Measurements from ENCODE around the gene L3MBTL3. TPM values are rescaled to one million over a fixed set of nuclear protein-coding genes. Genes with fewer than 3 reads are reported as not detected.

L3MBTL3 gene
- total and polyA plus RNA-seq, 2 experiments from 2014 or later, result 8.7 to 11.2 TPM

GRCh38 chr6:130136798-130137197 lies 118.4 kb downstream of the L3MBTL3 start:
- peaks cover 14% of the 10 kb centered on the region for H3K4me1 Mint-ChIP-seq
- Histone ChIP-seq H3K27me3 (ENCODE audit: insufficient read depth) (no peaks in the 10 kb centered on the region), H3F3A (replicated peaks; ENCODE audit: low read depth) (no peaks in the 10 kb centered on the region), H2AFZ (no peak overlapping the region), H3K36me3 (ENCODE audit: insufficient read depth) (no peaks in the 10 kb centered on the region), H3K4me1 (ENCODE audit: insufficient read depth) (peaks cover 3% of the 10 kb centered on the region; the same call in 1 of the 2 replicates), H3K79me2 (replicated peaks; ENCODE audit: insufficient read depth) (no peaks in the 10 kb centered on the region), H3K27ac (ENCODE audit: low read depth) (no peak overlapping the region), H4K20me1 (replicated peaks; ENCODE audit: insufficient read depth) (no peaks in the 10 kb centered on the region), H3K4me2 (no peak overlapping the region), H3K4me3 (no peak overlapping the region), H3K9me2 (ENCODE audit: insufficient read depth) (no peaks in the 10 kb centered on the region)
- no peak for DNase-seq (ENCODE audit: low spot score)
- H3K27me3 Mint-ChIP-seq (ENCODE audit: insufficient read depth, low read depth, poor library complexity), result no peaks in the 10 kb centered on the region
- peaks cover 2% of the 10 kb centered on the region; the same call in 1 of the 3 replicates for H3K36me3 Mint-ChIP-seq (ENCODE audit: low read depth)
- no peak overlapping the region for H3K4me3 Mint-ChIP-seq
- H3K27ac Mint-ChIP-seq, result no peak overlapping the region
- TF ChIP-seq ZNF331 (CRISPR knock-in tag; IDR thresholded peaks at IDR 0.05; ENCODE audit: low read depth), result no peak
- TF ChIP-seq POLR2AphosphoS5 (IDR thresholded peaks at IDR 0.05; ENCODE audit: low read depth), result no peak
- TF ChIP-seq NANOG (IDR thresholded peaks at IDR 0.05; ENCODE audit: borderline replicate concordance), result no peak
- TF ChIP-seq JUNB (IDR thresholded peaks at IDR 0.05; ENCODE audit: unreplicated experiment), result no peak
- TF ChIP-seq, protein P1, sequence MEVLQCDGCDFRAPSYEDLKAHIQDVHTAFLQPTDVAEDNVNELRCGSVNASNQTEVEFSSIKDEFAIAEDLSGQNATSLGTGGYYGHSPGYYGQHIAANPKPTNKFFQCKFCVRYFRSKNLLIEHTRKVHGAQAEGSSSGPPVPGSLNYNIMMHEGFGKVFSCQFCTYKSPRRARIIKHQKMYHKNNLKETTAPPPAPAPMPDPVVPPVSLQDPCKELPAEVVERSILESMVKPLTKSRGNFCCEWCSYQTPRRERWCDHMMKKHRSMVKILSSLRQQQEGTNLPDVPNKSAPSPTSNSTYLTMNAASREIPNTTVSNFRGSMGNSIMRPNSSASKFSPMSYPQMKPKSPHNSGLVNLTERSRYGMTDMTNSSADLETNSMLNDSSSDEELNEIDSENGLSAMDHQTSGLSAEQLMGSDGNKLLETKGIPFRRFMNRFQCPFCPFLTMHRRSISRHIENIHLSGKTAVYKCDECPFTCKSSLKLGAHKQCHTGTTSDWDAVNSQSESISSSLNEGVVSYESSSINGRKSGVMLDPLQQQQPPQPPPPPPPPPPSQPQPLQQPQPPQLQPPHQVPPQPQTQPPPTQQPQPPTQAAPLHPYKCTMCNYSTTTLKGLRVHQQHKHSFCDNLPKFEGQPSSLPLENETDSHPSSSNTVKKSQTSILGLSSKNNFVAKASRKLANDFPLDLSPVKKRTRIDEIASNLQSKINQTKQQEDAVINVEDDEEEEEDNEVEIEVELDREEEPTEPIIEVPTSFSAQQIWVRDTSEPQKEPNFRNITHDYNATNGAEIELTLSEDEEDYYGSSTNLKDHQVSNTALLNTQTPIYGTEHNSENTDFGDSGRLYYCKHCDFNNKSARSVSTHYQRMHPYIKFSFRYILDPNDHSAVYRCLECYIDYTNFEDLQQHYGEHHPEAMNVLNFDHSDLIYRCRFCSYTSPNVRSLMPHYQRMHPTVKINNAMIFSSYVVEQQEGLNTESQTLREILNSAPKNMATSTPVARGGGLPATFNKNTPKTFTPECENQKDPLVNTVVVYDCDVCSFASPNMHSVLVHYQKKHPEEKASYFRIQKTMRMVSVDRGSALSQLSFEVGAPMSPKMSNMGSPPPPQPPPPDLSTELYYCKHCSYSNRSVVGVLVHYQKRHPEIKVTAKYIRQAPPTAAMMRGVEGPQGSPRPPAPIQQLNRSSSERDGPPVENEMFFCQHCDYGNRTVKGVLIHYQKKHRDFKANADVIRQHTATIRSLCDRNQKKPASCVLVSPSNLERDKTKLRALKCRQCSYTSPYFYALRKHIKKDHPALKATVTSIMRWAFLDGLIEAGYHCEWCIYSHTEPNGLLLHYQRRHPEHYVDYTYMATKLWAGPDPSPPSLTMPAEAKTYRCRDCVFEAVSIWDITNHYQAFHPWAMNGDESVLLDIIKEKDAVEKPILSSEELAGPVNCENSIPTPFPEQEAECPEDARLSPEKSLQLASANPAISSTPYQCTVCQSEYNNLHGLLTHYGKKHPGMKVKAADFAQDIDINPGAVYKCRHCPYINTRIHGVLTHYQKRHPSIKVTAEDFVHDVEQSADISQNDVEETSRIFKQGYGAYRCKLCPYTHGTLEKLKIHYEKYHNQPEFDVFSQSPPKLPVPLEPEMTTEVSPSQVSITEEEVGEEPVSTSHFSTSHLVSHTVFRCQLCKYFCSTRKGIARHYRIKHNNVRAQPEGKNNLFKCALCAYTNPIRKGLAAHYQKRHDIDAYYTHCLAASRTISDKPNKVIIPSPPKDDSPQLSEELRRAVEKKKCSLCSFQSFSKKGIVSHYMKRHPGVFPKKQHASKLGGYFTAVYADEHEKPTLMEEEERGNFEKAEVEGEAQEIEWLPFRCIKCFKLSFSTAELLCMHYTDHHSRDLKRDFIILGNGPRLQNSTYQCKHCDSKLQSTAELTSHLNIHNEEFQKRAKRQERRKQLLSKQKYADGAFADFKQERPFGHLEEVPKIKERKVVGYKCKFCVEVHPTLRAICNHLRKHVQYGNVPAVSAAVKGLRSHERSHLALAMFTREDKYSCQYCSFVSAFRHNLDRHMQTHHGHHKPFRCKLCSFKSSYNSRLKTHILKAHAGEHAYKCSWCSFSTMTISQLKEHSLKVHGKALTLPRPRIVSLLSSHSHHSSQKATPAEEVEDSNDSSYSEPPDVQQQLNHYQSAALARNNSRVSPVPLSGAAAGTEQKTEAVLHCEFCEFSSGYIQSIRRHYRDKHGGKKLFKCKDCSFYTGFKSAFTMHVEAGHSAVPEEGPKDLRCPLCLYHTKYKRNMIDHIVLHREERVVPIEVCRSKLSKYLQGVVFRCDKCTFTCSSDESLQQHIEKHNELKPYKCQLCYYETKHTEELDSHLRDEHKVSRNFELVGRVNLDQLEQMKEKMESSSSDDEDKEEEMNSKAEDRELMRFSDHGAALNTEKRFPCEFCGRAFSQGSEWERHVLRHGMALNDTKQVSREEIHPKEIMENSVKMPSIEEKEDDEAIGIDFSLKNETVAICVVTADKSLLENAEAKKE (CRISPR knock-in tag; IDR thresholded peaks at IDR 0.05), result no peak
- TF ChIP-seq ZNF114 (CRISPR knock-in tag; IDR thresholded peaks at IDR 0.05), result no peak
- TF ChIP-seq EZH2phosphoT487 (IDR thresholded peaks at IDR 0.05; ENCODE audit: unreplicated experiment), result no peak
- TF ChIP-seq, protein P2, sequence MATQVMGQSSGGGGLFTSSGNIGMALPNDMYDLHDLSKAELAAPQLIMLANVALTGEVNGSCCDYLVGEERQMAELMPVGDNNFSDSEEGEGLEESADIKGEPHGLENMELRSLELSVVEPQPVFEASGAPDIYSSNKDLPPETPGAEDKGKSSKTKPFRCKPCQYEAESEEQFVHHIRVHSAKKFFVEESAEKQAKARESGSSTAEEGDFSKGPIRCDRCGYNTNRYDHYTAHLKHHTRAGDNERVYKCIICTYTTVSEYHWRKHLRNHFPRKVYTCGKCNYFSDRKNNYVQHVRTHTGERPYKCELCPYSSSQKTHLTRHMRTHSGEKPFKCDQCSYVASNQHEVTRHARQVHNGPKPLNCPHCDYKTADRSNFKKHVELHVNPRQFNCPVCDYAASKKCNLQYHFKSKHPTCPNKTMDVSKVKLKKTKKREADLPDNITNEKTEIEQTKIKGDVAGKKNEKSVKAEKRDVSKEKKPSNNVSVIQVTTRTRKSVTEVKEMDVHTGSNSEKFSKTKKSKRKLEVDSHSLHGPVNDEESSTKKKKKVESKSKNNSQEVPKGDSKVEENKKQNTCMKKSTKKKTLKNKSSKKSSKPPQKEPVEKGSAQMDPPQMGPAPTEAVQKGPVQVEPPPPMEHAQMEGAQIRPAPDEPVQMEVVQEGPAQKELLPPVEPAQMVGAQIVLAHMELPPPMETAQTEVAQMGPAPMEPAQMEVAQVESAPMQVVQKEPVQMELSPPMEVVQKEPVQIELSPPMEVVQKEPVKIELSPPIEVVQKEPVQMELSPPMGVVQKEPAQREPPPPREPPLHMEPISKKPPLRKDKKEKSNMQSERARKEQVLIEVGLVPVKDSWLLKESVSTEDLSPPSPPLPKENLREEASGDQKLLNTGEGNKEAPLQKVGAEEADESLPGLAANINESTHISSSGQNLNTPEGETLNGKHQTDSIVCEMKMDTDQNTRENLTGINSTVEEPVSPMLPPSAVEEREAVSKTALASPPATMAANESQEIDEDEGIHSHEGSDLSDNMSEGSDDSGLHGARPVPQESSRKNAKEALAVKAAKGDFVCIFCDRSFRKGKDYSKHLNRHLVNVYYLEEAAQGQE (IDR thresholded peaks at IDR 0.05; ENCODE audit: unreplicated experiment), result no peak
- TF ChIP-seq, protein P3, sequence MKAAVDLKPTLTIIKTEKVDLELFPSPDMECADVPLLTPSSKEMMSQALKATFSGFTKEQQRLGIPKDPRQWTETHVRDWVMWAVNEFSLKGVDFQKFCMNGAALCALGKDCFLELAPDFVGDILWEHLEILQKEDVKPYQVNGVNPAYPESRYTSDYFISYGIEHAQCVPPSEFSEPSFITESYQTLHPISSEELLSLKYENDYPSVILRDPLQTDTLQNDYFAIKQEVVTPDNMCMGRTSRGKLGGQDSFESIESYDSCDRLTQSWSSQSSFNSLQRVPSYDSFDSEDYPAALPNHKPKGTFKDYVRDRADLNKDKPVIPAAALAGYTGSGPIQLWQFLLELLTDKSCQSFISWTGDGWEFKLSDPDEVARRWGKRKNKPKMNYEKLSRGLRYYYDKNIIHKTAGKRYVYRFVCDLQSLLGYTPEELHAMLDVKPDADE (IDR thresholded peaks at IDR 0.05), result no peak
- TF ChIP-seq CREB1 (CRISPR knock-in tag; IDR thresholded peaks at IDR 0.05; ENCODE audit: low read depth), result no peak
- no peak for TF ChIP-seq EZH2 (IDR thresholded peaks at IDR 0.05; ENCODE audit: low read depth, unreplicated experiment)
- no peak for TF ChIP-seq STAT1 (IDR thresholded peaks at IDR 0.05; ENCODE audit: unreplicated experiment)
- ATAC-seq, result no peak
- H3K9me3 Mint-ChIP-seq, result no peaks in the 10 kb centered on the region

Data from GM23338 (cell line).